MM.1S (cell line): ENCODE data around the gene SPINK5.

Source experiments
- CTCF ChIP-seq: fragments of 300-600 bp; sonication (generic); IDR thresholded peaks from 2 replicates; pipeline ENCODE4 v1.5.1; 2016; ENCODE audit warnings: antibody characterized with exemption, low read length, mixed read lengths
- EZH2phosphoT487 ChIP-seq: fragments of 300-600 bp; sonication (generic); IDR thresholded peaks from 2 replicates; pipeline ENCODE4 v1.6.1; 2018; ENCODE audit warnings: antibody characterized with exemption, low read length

GRCh38 chr5:148141645-148142044 is 77.9 kb downstream of the SPINK5 start:
- TF ChIP-seq EZH2phosphoT487 = no peak
- no peak for TF ChIP-seq CTCF
